K562 (cell line): ENCODE results near the gene MAP4K1. TPM values are rescaled to one million over a fixed set of nuclear protein-coding genes. Genes with fewer than 3 reads are reported as not detected.

ENCODE experiments used
- ARHGAP35 ChIP-seq: fragments of 450-650 bp; IDR thresholded peaks from 2 replicates; pipeline ENCODE4 v1.6.1; 2018; ENCODE audit not compliant: partially characterized antibody
- ATF6 ChIP-seq: sonication (generic); formaldehyde crosslinking; IDR thresholded peaks from 2 replicates; pipeline ENCODE4 v1.4.0; 2020; ENCODE audit warnings: mild to moderate bottlenecking, missing genetic modification reagents
- CSDE1 ChIP-seq, 2 experiments: fragments of 450-650 bp; IDR thresholded peaks; 2 replicates each; pipeline ENCODE4 v1.6.1; 2016; ENCODE audit warnings: mild to moderate bottlenecking in 1 of 2
- E4F1 ChIP-seq: fragments of 250-450 bp; sonication (Bioruptor Pico); IDR thresholded peaks from 2 replicates; pipeline ENCODE4 v1.5.0; 2021; ENCODE audit warnings: mild to moderate bottlenecking, borderline replicate concordance
- HNRNPH1 ChIP-seq: fragments of 200-400 bp; formaldehyde crosslinking; optimal IDR thresholded peaks from 2 replicates; pipeline ENCODE3; 2017; ENCODE audit warnings: low read depth, mild to moderate bottlenecking, low read length, moderate library complexity
- PRMT5 ChIP-seq: sonication (generic); formaldehyde crosslinking; IDR thresholded peaks from 2 replicates; pipeline ENCODE4 v1.5.0; 2020; ENCODE audit warnings: missing genetic modification reagents
- RBM25 ChIP-seq: fragments of 200-400 bp; formaldehyde crosslinking; IDR thresholded peaks from 2 replicates; pipeline ENCODE4 v1.6.1; 2018; ENCODE audit warnings: low read length, low read depth, moderate library complexity; ENCODE audit not compliant: severe bottlenecking
- SOX6 ChIP-seq: fragments of 450-650 bp; IDR thresholded peaks from 2 replicates; pipeline ENCODE4 v1.6.1; 2014; ENCODE audit warnings: mild to moderate bottlenecking
- SPI1 ChIP-seq: IDR thresholded peaks from 2 replicates; pipeline ENCODE4 v1.6.1; 2011; ENCODE audit warnings: low read depth, low read length, control low read depth, borderline replicate concordance
- SRSF3 ChIP-seq: fragments of 200-400 bp; formaldehyde crosslinking; IDR thresholded peaks from 2 replicates; pipeline ENCODE4 v1.6.1; 2016; ENCODE audit warnings: mild to moderate bottlenecking, low read length, moderate library complexity; ENCODE audit not compliant: insufficient read depth
- TSC22D4 ChIP-seq: fragments of 450-650 bp; IDR thresholded peaks from 2 replicates; pipeline ENCODE4 v1.6.1; 2016; ENCODE audit warnings: missing genetic modification characterization, missing biosample characterization, control low read depth
- ZBTB11 ChIP-seq, 3 experiments: fragments of 200-800 bp in 1 of 3; fragments of 250-450 bp in 1 of 3; fragments of 450-650 bp in 1 of 3; sonication (Bioruptor Pico) in 1 of 3; sonication (Bioruptor generic) in 1 of 3; formaldehyde crosslinking in 1 of 3; IDR thresholded peaks; 2 replicates each; pipeline versions ENCODE4 v1.6.1 to v1.8.0; 2016 to 2022; ENCODE audit warnings: mild to moderate bottlenecking in 2 of 3, missing genetic modification characterization in 2 of 3, missing compliant biosample characterization in 1 of 3, moderate library complexity in 1 of 3
- ZMIZ1 ChIP-seq, 2 experiments: fragments of 150-350 bp in 1 of 2; IDR thresholded peaks; 2 replicates each; pipeline ENCODE4 v1.6.1; 2012 to 2016; ENCODE audit warnings: low read depth in 2 of 2, low read length in 2 of 2, mild to moderate bottlenecking in 1 of 2, moderate library complexity in 1 of 2
- ZNF239 ChIP-seq: fragments of 250-450 bp; sonication (Bioruptor Pico); IDR thresholded peaks from 2 replicates; pipeline ENCODE4 v1.4.0; 2020; ENCODE audit warnings: mild to moderate bottlenecking
- ZNF589 ChIP-seq: fragments of 200-800 bp; sonication (Bioruptor generic); IDR thresholded peaks from 2 replicates; pipeline ENCODE4 v1.6.1; 2016; ENCODE audit warnings: low read depth, missing genetic modification characterization, missing compliant biosample characterization
- polyA plus RNA-seq, 8 experiments: library from polyadenylated mRNA; depleted of rRNA in 4 of 8; stranded (reverse) in 5 of 8; unstranded in 3 of 8; fragments of >200 nt; fragmentation: Nextera tagmentation in 2 of 8; fragmentation: Illumina TruSeq in 1 of 8; extraction: Ambion mirVana in 2 of 8; extraction: Trizol in 1 of 8; gene quantifications; 2 replicates each; pipeline versions ENCODE4 v1.2.1 to v1.2.3, GENCODE V29; 2011 to 2014; ENCODE audit warnings: inconsistent platforms in 1 of 8, missing spikeins in 1 of 8
- total RNA-seq, 7 experiments: library from RNA; depleted of rRNA in 6 of 7; stranded (reverse); fragments of >200 nt in 6 of 7; fragmentation: Illumina TruSeq in 2 of 7; extraction: Trizol in 2 of 7; gene quantifications; 2 replicates each; pipeline versions ENCODE4 v1.2.1 to v1.2.3, GENCODE V29; 2011 to 2021; ENCODE audit warnings: low replicate concordance in 1 of 7

Gene MAP4K1
- total and polyA plus RNA-seq, 9 of the 15 experiments (the other 6 are each of a cell fraction or from before 2014, with no cell fraction given), result 0.14 to 3.2 (median 0.73) TPM; not detected in 1

GRCh38 chr19:38557205-38557799 lies 60.5 kb downstream of the MAP4K1 start (continued):
- TF ChIP-seq E4F1 (no peak), ZBTB11 (CRISPR knock-in tag; IDR thresholded peaks at IDR 0.05) (no peak), ARHGAP35 (no peak), SPI1 (no peak; the same call in 1 of the 2 replicates), ZNF239 (CRISPR knock-in tag) (no peak), ZNF589 (CRISPR knock-in tag) (no peak), ATF6 (CRISPR knock-in tag) (no peak), SOX6 (peak; percentile 78; the same call in 1 of the 2 replicates), CSDE1 (IDR thresholded peaks at IDR 0.05) (no peak), RBM25 (no peak), ZMIZ1 (IDR thresholded peaks at IDR 0.05; ENCODE audit: low read depth in 2 of 2, low read length in 2 of 2) (peak in 1 of 2 experiments; percentile 60; a peak in 1 of 4 replicates), PRMT5 (no peak), TSC22D4 (no peak), HNRNPH1 (no peak), SRSF3 (no peak)
